ENCODE data around the gene AP2A2. TPM values are rescaled to one million over a fixed set of nuclear protein-coding genes. Genes with fewer than 3 reads are reported as not detected.

Gene AP2A2
- total and polyA plus RNA-seq, 11 donors = 20.4 to 71.4 (median 36.5) TPM

- intact Hi-C loops (cut with DNase I) = no loop called here
- TF ChIP-seq CTCF (IDR thresholded peaks at IDR 0.05) (no peak), POLR2A (IDR thresholded peaks at IDR 0.05) (no peak)
- peak overlapping the region in 1 of 12 donors; percentile 76 for H3K27ac ChIP-seq
- peak in 1 of 5 donors; percentile 24 for DNase-seq
- no peaks in the 10 kb centered on the region for H3K36me3 ChIP-seq
- no peaks in the 10 kb centered on the region for H3K9me3 ChIP-seq
- 81 to 88% (median 84%) methylated on average over 8 of the region's 8 CpGs for WGBS, 4 donors
- H3K4me3 ChIP-seq = no peak overlapping the region
- H3K4me1 ChIP-seq = peaks cover 0 to 9% (median 0%) of the 10 kb centered on the region in 12 donors
- no peak for ATAC-seq
- no peaks in the 10 kb centered on the region for H3K27me3 ChIP-seq
Measured at GRCh38 chr11:917426-917825, 8.2 kb upstream of the AP2A2 start.

GRCh38 chr11:921921-922678 lies 3.6 kb upstream of the AP2A2 start:
- no peak for ATAC-seq
- intact Hi-C loops (cut with DNase I) = loop anchor here in 5 of 10 donors (10.0 kb wide), 1 partner anchor 133 kb away; no protein-coding TSS in a partner anchor
- no peak overlapping the region for H3K27ac ChIP-seq
- no peaks in the 10 kb centered on the region for H3K9me3 ChIP-seq
- TF ChIP-seq POLR2A (IDR thresholded peaks at IDR 0.05) (no peak), CTCF (IDR thresholded peaks at IDR 0.05) (no peak)
- H3K36me3 ChIP-seq = peaks cover 0 to 1% (median under 1%) of the 10 kb centered on the region in 9 donors
- H3K4me3 ChIP-seq = no peak overlapping the region
- peak in 2 of 5 donors; percentile 14 to 17 for DNase-seq
- H3K4me1 ChIP-seq = peaks cover 0 to 24% (median 14%) of the 10 kb centered on the region in 12 donors
- no peaks in the 10 kb centered on the region for H3K27me3 ChIP-seq
- 82 to 89% (median 85%) methylated on average over 14 to 15 of the region's 15 CpGs for WGBS, 4 donors

DNA sequence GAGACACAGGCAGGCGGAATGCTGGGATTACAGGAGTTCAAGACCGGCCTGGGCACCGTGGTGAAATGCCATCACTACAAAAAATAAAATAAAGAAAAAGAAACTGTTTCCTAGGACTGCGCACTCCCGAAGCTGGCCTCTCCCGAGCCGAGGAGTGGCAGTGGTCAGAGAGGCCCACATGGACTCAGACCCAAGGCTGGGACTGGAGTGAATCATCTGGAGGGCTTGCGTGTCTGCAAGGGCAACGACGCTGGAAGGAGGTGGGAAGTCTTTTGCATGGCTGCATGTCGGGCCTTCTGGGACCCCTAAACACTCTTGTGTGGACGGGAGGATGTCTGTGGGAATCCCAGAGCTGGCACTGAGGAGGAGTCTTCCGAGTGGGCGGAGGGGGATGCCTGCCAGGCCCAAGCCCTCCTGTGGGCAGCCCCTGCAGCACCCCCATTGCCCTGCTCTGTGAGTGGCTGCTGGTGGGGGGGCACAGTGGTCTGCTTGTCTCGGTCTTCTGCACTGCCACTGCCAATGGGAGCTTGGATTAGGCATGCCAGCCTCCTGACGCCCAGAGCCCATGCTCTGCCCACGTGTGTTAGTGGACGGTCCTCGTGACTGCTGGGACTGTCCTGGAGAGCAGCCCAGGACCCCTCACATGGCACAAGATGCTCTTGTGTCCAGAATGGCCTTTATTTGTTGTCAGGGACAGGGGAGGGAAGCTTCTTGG lies 1.8 kb upstream of the AP2A2 start:
- peaks cover 0 to 14% (median 10%) of the 10 kb centered on the region in 9 donors for H3K36me3 ChIP-seq
- H3K27ac ChIP-seq = peak overlapping the region in 6 of 12 donors; percentile 69 to 94 (median 88)
- H3K27me3 ChIP-seq = no peaks in the 10 kb centered on the region
- H3K4me3 ChIP-seq = no peak overlapping the region
- TF ChIP-seq CTCF (IDR thresholded peaks at IDR 0.05) = no peak
- no peak for TF ChIP-seq POLR2A (IDR thresholded peaks at IDR 0.05)
- no peaks in the 10 kb centered on the region for H3K9me3 ChIP-seq
- intact Hi-C loops (cut with DNase I) = loop anchor here in 5 of 10 donors (10.0 kb wide), 1 partner anchor 131 kb away; no protein-coding TSS in a partner anchor
- peak in 2 of 5 donors; percentile 25 to 55 for DNase-seq
- WGBS, 4 donors = 84 to 88% (median 86%) methylated on average over 18 to 19 of the region's 19 CpGs
- H3K4me1 ChIP-seq = peaks cover 0 to 35% (median 26%) of the 10 kb centered on the region in 12 donors
- ATAC-seq = no peak
